Measurements from ENCODE around the gene TSC22D2.

The TSC22D2 gene

DNA sequence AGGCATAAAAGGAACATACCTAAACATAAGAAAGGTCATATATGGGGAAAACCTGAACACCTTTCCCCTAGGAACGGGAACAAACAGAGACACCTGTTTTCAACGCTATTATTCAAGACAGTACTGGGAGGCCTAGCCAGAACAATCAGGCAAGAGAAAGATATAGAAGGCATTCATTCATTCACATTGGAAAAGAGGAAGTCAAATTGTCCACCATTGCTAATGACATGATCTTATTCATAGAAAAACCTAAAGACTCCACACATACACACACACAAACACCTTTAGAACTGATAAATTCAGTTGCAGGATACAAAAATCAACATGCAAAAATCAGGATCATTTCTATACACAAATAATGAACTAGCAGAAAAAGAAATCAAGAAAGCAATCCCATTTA, 101.7 kb downstream of the TSC22D2 start (continued):
- TF ChIP-seq PATZ1 (CRISPR knock-in tag; IDR thresholded peaks at IDR 0.05; ENCODE audit: borderline replicate concordance) (no peak), ZNF70 (CRISPR knock-in tag; IDR thresholded peaks at IDR 0.05) (no peak), OSR1 (CRISPR knock-in tag; IDR thresholded peaks at IDR 0.05) (no peak), TOX (CRISPR knock-in tag; IDR thresholded peaks at IDR 0.05; ENCODE audit: borderline replicate concordance) (no peak), ARNTL (CRISPR knock-in tag; IDR thresholded peaks at IDR 0.05; ENCODE audit: borderline replicate concordance, low read depth) (no peak), RARB (CRISPR knock-in tag; IDR thresholded peaks at IDR 0.05) (no peak)
- TF ChIP-seq, protein P1, sequence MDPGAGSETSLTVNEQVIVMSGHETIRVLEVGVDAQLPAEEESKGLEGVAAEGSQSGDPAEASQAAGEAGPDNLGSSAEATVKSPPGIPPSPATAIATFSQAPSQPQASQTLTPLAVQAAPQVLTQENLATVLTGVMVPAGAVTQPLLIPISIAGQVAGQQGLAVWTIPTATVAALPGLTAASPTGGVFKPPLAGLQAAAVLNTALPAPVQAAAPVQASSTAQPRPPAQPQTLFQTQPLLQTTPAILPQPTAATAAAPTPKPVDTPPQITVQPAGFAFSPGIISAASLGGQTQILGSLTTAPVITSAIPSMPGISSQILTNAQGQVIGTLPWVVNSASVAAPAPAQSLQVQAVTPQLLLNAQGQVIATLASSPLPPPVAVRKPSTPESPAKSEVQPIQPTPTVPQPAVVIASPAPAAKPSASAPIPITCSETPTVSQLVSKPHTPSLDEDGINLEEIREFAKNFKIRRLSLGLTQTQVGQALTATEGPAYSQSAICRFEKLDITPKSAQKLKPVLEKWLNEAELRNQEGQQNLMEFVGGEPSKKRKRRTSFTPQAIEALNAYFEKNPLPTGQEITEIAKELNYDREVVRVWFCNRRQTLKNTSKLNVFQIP (CRISPR knock-in tag; IDR thresholded peaks at IDR 0.05; ENCODE audit: borderline replicate concordance, low read depth) = no peak

- TF ChIP-seq RARB (CRISPR knock-in tag; IDR thresholded peaks at IDR 0.05) = no peak
- TF ChIP-seq, protein P2, sequence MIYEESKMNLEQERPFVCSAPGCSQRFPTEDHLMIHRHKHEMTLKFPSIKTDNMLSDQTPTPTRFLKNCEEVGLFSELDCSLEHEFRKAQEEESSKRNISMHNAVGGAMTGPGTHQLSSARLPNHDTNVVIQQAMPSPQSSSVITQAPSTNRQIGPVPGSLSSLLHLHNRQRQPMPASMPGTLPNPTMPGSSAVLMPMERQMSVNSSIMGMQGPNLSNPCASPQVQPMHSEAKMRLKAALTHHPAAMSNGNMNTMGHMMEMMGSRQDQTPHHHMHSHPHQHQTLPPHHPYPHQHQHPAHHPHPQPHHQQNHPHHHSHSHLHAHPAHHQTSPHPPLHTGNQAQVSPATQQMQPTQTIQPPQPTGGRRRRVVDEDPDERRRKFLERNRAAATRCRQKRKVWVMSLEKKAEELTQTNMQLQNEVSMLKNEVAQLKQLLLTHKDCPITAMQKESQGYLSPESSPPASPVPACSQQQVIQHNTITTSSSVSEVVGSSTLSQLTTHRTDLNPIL (CRISPR knock-in tag; IDR thresholded peaks at IDR 0.05; ENCODE audit: low read depth) = no peak
- TF ChIP-seq, protein P3, sequence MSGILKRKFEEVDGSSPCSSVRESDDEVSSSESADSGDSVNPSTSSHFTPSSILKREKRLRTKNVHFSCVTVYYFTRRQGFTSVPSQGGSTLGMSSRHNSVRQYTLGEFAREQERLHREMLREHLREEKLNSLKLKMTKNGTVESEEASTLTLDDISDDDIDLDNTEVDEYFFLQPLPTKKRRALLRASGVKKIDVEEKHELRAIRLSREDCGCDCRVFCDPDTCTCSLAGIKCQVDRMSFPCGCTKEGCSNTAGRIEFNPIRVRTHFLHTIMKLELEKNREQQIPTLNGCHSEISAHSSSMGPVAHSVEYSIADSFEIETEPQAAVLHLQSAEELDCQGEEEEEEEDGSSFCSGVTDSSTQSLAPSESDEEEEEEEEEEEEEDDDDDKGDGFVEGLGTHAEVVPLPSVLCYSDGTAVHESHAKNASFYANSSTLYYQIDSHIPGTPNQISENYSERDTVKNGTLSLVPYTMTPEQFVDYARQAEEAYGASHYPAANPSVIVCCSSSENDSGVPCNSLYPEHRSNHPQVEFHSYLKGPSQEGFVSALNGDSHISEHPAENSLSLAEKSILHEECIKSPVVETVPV (CRISPR knock-in tag; IDR thresholded peaks at IDR 0.05) = no peak
- no peak for TF ChIP-seq TCF4 (CRISPR knock-in tag; IDR thresholded peaks at IDR 0.05; ENCODE audit: borderline replicate concordance)
- TF ChIP-seq ARNTL (CRISPR knock-in tag; IDR thresholded peaks at IDR 0.05; ENCODE audit: borderline replicate concordance, low read depth) = no peak
- TF ChIP-seq ZNF8 (CRISPR knock-in tag; IDR thresholded peaks at IDR 0.05) = no peak
- no peak for TF ChIP-seq ZC3H10 (CRISPR knock-in tag; IDR thresholded peaks at IDR 0.05)
- TF ChIP-seq OSR1 (CRISPR knock-in tag; IDR thresholded peaks at IDR 0.05) = no peak
- TF ChIP-seq ISL1 (CRISPR knock-in tag; IDR thresholded peaks at IDR 0.05) = no peak
- TF ChIP-seq GLIS3 (CRISPR knock-in tag; IDR thresholded peaks at IDR 0.05) = no peak
- TF ChIP-seq, protein P1 (CRISPR knock-in tag; IDR thresholded peaks at IDR 0.05; ENCODE audit: borderline replicate concordance, low read depth) = no peak
- ATAC-seq = no peak
Observed at GRCh38 chr3:150511122-150511821, 103.2 kb downstream of the TSC22D2 start.

DNA sequence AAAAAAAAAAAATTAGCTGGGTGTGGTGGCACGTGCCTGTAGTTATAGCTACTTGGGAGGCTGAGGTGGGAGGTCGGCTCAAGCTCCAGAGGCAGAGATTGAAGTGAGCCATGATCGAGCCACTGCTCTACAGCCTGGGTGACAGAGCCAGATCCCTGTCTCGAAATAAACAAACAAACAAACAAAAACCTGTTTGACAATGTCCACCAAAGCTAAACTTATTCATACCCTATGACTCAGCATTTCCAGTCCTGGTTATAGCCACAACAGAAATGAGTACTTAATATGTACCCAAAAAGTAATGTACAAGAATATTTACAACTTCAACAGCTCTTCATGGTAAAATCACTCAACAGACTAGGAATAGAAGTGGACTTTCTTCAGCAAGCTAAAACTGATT, 107.1 kb downstream of the TSC22D2 start:
- TF ChIP-seq TOX (CRISPR knock-in tag; IDR thresholded peaks at IDR 0.05; ENCODE audit: borderline replicate concordance) = no peak
- TF ChIP-seq OSR1 (CRISPR knock-in tag; IDR thresholded peaks at IDR 0.05) = no peak
- TF ChIP-seq, protein P4, sequence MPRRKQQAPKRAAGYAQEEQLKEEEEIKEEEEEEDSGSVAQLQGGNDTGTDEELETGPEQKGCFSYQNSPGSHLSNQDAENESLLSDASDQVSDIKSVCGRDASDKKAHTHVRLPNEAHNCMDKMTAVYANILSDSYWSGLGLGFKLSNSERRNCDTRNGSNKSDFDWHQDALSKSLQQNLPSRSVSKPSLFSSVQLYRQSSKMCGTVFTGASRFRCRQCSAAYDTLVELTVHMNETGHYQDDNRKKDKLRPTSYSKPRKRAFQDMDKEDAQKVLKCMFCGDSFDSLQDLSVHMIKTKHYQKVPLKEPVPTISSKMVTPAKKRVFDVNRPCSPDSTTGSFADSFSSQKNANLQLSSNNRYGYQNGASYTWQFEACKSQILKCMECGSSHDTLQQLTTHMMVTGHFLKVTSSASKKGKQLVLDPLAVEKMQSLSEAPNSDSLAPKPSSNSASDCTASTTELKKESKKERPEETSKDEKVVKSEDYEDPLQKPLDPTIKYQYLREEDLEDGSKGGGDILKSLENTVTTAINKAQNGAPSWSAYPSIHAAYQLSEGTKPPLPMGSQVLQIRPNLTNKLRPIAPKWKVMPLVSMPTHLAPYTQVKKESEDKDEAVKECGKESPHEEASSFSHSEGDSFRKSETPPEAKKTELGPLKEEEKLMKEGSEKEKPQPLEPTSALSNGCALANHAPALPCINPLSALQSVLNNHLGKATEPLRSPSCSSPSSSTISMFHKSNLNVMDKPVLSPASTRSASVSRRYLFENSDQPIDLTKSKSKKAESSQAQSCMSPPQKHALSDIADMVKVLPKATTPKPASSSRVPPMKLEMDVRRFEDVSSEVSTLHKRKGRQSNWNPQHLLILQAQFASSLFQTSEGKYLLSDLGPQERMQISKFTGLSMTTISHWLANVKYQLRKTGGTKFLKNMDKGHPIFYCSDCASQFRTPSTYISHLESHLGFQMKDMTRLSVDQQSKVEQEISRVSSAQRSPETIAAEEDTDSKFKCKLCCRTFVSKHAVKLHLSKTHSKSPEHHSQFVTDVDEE (CRISPR knock-in tag; IDR thresholded peaks at IDR 0.05) = no peak
- no peak for TF ChIP-seq GLIS3 (CRISPR knock-in tag; IDR thresholded peaks at IDR 0.05)
- TF ChIP-seq BACH2 (CRISPR knock-in tag; IDR thresholded peaks at IDR 0.05; ENCODE audit: borderline replicate concordance) = no peak
- no peak for TF ChIP-seq ZNF70 (CRISPR knock-in tag; IDR thresholded peaks at IDR 0.05)
- no peak for ATAC-seq
